H1 (cell line): ENCODE measurements around the gene HMGB1.

Experiments
- CEBPB ChIP-seq: IDR thresholded peaks from 2 replicates; pipeline ENCODE4 v1.6.1; 2012; ENCODE audit warnings: low read depth, low read length
- GTF2F1 ChIP-seq: IDR thresholded peaks from 2 replicates; pipeline ENCODE4 v1.6.1; 2012; ENCODE audit warnings: low read depth, low read length, improper control_type of control experiment, borderline replicate concordance
- HDAC2 ChIP-seq, 2 experiments: fragments of 300-600 bp in 1 of 2; sonication (generic) in 1 of 2; IDR thresholded peaks; 2 replicates each; pipeline ENCODE4 v1.6.1; 2011 to 2012; ENCODE audit warnings: low read depth in 2 of 2, low read length in 2 of 2, mild to moderate bottlenecking in 2 of 2, moderate library complexity in 2 of 2, borderline replicate concordance in 1 of 2, inconsistent platforms in 1 of 2
- KDM1A ChIP-seq: fragments of 200-600, 300-600 bp; sonication (generic); IDR thresholded peaks from 2 replicates; pipeline ENCODE4 v1.7.1; 2016; ENCODE audit warnings: mild to moderate bottlenecking, low read length, borderline replicate concordance
- POLR2A ChIP-seq, 2 experiments: IDR thresholded peaks; 1 replicate in 1 of 2; 2 replicates in 1 of 2; pipeline ENCODE4 v1.6.1; 2011; ENCODE audit warnings: low read depth in 2 of 2, low read length in 2 of 2, mild to moderate bottlenecking in 2 of 2; ENCODE audit errors: control extremely low read depth in 1 of 2
- POLR2AphosphoS5 ChIP-seq: IDR thresholded peaks from 2 replicates; pipeline ENCODE4 v1.6.1; 2011; ENCODE audit warnings: low read depth, low read length
- TF ChIP-seq, protein P1 (sequence below): IDR thresholded peaks from 2 replicates; pipeline ENCODE4 v1.6.1; 2012; ENCODE audit warnings: inconsistent platforms
- TF ChIP-seq, protein P2 (sequence below), 3 experiments: IDR thresholded peaks; 1 replicate in 2 of 3; 2 replicates in 1 of 3; pipeline versions ENCODE4 v1.5.1 to v1.6.1; 2011; ENCODE audit warnings: low read length in 3 of 3, mild to moderate bottlenecking in 3 of 3, inconsistent platforms in 2 of 3, low read depth in 1 of 3, moderate library complexity in 1 of 3; ENCODE audit not compliant: insufficient read depth in 1 of 3; ENCODE audit errors: control extremely low read depth in 1 of 3

GRCh38 chr13:30431269-30431940 is 34.3 kb downstream of the HMGB1 start:
- TF ChIP-seq CEBPB = no peak
- no peak for TF ChIP-seq POLR2AphosphoS5
- TF ChIP-seq, protein P1, sequence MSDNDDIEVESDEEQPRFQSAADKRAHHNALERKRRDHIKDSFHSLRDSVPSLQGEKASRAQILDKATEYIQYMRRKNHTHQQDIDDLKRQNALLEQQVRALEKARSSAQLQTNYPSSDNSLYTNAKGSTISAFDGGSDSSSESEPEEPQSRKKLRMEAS = no peak
- no peak for TF ChIP-seq HDAC2 (IDR thresholded peaks at IDR 0.05; ENCODE audit: borderline replicate concordance in 1 of 2, low read depth in 2 of 2, low read length in 2 of 2)
- TF ChIP-seq, protein P2, sequence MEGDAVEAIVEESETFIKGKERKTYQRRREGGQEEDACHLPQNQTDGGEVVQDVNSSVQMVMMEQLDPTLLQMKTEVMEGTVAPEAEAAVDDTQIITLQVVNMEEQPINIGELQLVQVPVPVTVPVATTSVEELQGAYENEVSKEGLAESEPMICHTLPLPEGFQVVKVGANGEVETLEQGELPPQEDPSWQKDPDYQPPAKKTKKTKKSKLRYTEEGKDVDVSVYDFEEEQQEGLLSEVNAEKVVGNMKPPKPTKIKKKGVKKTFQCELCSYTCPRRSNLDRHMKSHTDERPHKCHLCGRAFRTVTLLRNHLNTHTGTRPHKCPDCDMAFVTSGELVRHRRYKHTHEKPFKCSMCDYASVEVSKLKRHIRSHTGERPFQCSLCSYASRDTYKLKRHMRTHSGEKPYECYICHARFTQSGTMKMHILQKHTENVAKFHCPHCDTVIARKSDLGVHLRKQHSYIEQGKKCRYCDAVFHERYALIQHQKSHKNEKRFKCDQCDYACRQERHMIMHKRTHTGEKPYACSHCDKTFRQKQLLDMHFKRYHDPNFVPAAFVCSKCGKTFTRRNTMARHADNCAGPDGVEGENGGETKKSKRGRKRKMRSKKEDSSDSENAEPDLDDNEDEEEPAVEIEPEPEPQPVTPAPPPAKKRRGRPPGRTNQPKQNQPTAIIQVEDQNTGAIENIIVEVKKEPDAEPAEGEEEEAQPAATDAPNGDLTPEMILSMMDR (IDR thresholded peaks at IDR 0.05; ENCODE audit: control extremely low read depth in 1 of 3, insufficient read depth in 1 of 3, low read depth in 1 of 3, low read length in 3 of 3) = no peak
- TF ChIP-seq POLR2A (IDR thresholded peaks at IDR 0.05; ENCODE audit: control extremely low read depth in 1 of 2, low read depth in 2 of 2, low read length in 2 of 2) = no peak
- TF ChIP-seq GTF2F1 = no peak
- TF ChIP-seq KDM1A = no peak
